GM12878 (cell line): ENCODE measurements around the gene IGF2BP2. TPM values are rescaled to one million over a fixed set of nuclear protein-coding genes. Genes with fewer than 3 reads are reported as not detected.

Experiments used
- ATAC-seq: fragments of 200-7000 bp; cut with Tn5 transposase; 3 replicates; pipeline ENCODE4 v1.9.1; 2020; ENCODE audit warnings: mild to moderate bottlenecking, moderate library complexity
- BruUV-seq: library from RNA; stranded (reverse); fragments of 400-500 nt; replicated peaks from 2 replicates; lab custom pipeline; 2021; lab: Mats Ljungman, UMichigan
- CTCF ChIA-PET: fragments of 300-600 bp; sonication (Branson Sonifier 250); formaldehyde crosslinking; extraction: SDS; loops from one replicate; lab custom pipeline; 2021; ENCODE audit warnings: inconsistent platforms; lab: Yijun Ruan, JAX
- POLR2A ChIA-PET: fragments of 350-600 bp; formaldehyde crosslinking; extraction: SDS; loops from one replicate; lab custom pipeline; 2021; ENCODE audit warnings: inconsistent platforms; lab: Charles Lee
- RAD21 ChIA-PET: fragments of 300-600 bp; sonication (Branson Sonifier 250); formaldehyde crosslinking; loops from one replicate; lab custom pipeline; 2023; ENCODE audit warnings: antibody characterized with exemption; ENCODE audit not compliant: unreplicated experiment; lab: Charles Lee
- SMC1A ChIA-PET: fragments of 300-600 bp; sonication (Branson Sonifier 250); formaldehyde crosslinking; loops from one replicate; lab custom pipeline; 2023; ENCODE audit not compliant: unreplicated experiment, uncharacterized antibody; lab: Charles Lee
- DNase-seq: peaks from one replicate; pipeline ENCODE4 v3.0.0-alpha.2; 2011; ENCODE audit warnings: low read depth, low spot score
- FAIRE-seq: peaks from 3 replicates; lab custom pipeline; 2011; peaks lifted over from hg19 to GRCh38; lab: Jason Lieb, UNC
- H2AFZ ChIP-seq: 2 replicates; pipeline ENCODE4 v1.6.0; 2011; ENCODE audit warnings: low read depth, low read length, control low read depth; ENCODE audit not compliant: control insufficient read depth
- H3K27ac ChIP-seq: 2 replicates; pipeline ENCODE4 v1.5.1; 2011; ENCODE audit warnings: control low read depth; ENCODE audit not compliant: control insufficient read depth, insufficient read depth
- H3K27me3 ChIP-seq, 2 experiments: replicated peaks in 1 of 2; 2 replicates each; pipeline versions ENCODE4 v1.6.0 to v1.6.1; 2011; ENCODE audit warnings: low read length in 1 of 2; ENCODE audit not compliant: control insufficient read depth in 2 of 2, insufficient read depth in 2 of 2
- H3K36me3 ChIP-seq, 2 experiments: 2 replicates each; pipeline ENCODE4 v1.5.1; 2011; ENCODE audit warnings: low read length in 1 of 2; ENCODE audit not compliant: control insufficient read depth in 2 of 2, insufficient read depth in 2 of 2
- H3K4me1 ChIP-seq: 2 replicates; pipeline ENCODE4 v1.6.1; 2011; ENCODE audit warnings: mild to moderate bottlenecking, low read length, moderate library complexity, mixed read lengths; ENCODE audit not compliant: control insufficient read depth, insufficient read depth
- H3K4me2 ChIP-seq: 2 replicates; pipeline ENCODE4 v1.6.0; 2011; ENCODE audit warnings: control low read depth; ENCODE audit not compliant: control insufficient read depth, insufficient read depth
- H3K4me3 ChIP-seq: fragments of 200-600 bp; sonication (generic); 2 replicates; pipeline ENCODE4 v1.5.1; 2016
- H3K79me2 ChIP-seq: 2 replicates; pipeline ENCODE4 v1.6.0; 2011; ENCODE audit warnings: low read length; ENCODE audit not compliant: control insufficient read depth, insufficient read depth
- H3K9ac ChIP-seq: 2 replicates; pipeline ENCODE4 v1.8.0; 2011; ENCODE audit warnings: low read length, control low read depth, mixed read lengths; ENCODE audit not compliant: control insufficient read depth, insufficient read depth
- H3K9me3 ChIP-seq: replicated peaks from 3 replicates; pipeline ENCODE4 v1.5.1; 2011; ENCODE audit warnings: mild to moderate bottlenecking, low read length; ENCODE audit not compliant: control insufficient read depth, insufficient read depth
- H4K20me1 ChIP-seq: 2 replicates; pipeline ENCODE4 v1.6.0; 2011; ENCODE audit not compliant: control insufficient read depth, insufficient read depth
- BHLHE40 ChIP-seq, 2 experiments: fragments of 450-650 bp in 1 of 2; IDR thresholded peaks; 2 replicates each; pipeline ENCODE4 v1.6.1; 2011 to 2017; ENCODE audit warnings: low read depth in 2 of 2, borderline replicate concordance in 1 of 2, improper control_type of control experiment in 1 of 2, low read length in 1 of 2, mild to moderate bottlenecking in 1 of 2
- CBFB ChIP-seq: IDR thresholded peaks from 2 replicates; pipeline ENCODE4 v1.6.1; 2016; ENCODE audit warnings: antibody characterized with exemption, low read depth
- CBX5 ChIP-seq: sonication (generic); IDR thresholded peaks from 2 replicates; pipeline ENCODE4 v1.6.1; 2016; ENCODE audit warnings: low read depth, moderate library complexity, mild to moderate bottlenecking, inconsistent platforms
- FOS ChIP-seq: IDR thresholded peaks from 3 replicates; pipeline ENCODE4 v1.6.1; 2011; ENCODE audit warnings: borderline replicate concordance; ENCODE audit not compliant: insufficient read length; ENCODE audit errors: extremely low read depth
- HDAC2 ChIP-seq: fragments of 200-600 bp; sonication (generic); IDR thresholded peaks from 2 replicates; pipeline ENCODE4 v1.6.1; 2017
- JUNB ChIP-seq: IDR thresholded peaks from 2 replicates; pipeline ENCODE4 v1.6.1; 2016; ENCODE audit warnings: antibody characterized with exemption, mild to moderate bottlenecking
- PAX5 ChIP-seq: IDR thresholded peaks from 2 replicates; pipeline ENCODE4 v1.6.1; 2011; ENCODE audit warnings: low read depth, low read length, borderline replicate concordance
- POLR2A ChIP-seq: IDR thresholded peaks from 2 replicates; pipeline ENCODE4 v1.6.1; 2011; ENCODE audit warnings: low read depth, mild to moderate bottlenecking, low read length
- SP1 ChIP-seq: IDR thresholded peaks from one replicate; pipeline ENCODE4 v1.6.1; 2011; ENCODE audit warnings: low read depth, low read length
- WRNIP1 ChIP-seq: IDR thresholded peaks from 2 replicates; pipeline ENCODE4 v1.6.1; 2011; ENCODE audit warnings: low read depth, low read length, improper control_type of control experiment, borderline replicate concordance
- WGBS: methylation state at CpG from one replicate; pipeline ENCODE4 v1.1.6; 2016; ENCODE audit warnings: low lambda C conversion rate; ENCODE audit not compliant: insufficient replicate concordance, insufficient coverage; ENCODE audit errors: missing lambda C conversion rate; 5-methylcytosine and 5-hydroxymethylcytosine counted together
- in situ Hi-C: fragments of 300-500 bp; cut with MboI; formaldehyde crosslinking; loops from 9 replicates; pipeline ENCODE4 v1.14.3; 2018; ENCODE audit warnings: mixed read lengths
- intact Hi-C: fragments of 100-400 bp; cut with micrococcal nuclease; formaldehyde crosslinking; loops from one replicate; pipeline ENCODE4 v1.14.2; 2022; ENCODE audit not compliant: unreplicated experiment
- polyA plus RNA-seq, 11 experiments: library from polyadenylated mRNA; depleted of rRNA in 4 of 11; unstranded in 6 of 11; stranded (reverse) in 5 of 11; fragments of >200 nt; fragmentation: Nextera tagmentation in 4 of 11; fragmentation: Illumina TruSeq in 1 of 11; extraction: Ambion mirVana in 4 of 11; extraction: Trizol in 1 of 11; gene quantifications; 1 replicate in 1 of 11; 2 replicates in 10 of 11; pipeline versions ENCODE4 v1.2.1 to v1.2.3, GENCODE V29; 2011 to 2016; ENCODE audit warnings: inconsistent platforms in 2 of 11, missing spikeins in 2 of 11, low read depth in 1 of 11
- total RNA-seq, 4 experiments: library from RNA; depleted of rRNA in 3 of 4; stranded (reverse); fragments of >200 nt in 3 of 4; fragmentation: Illumina TruSeq in 1 of 4; extraction: Trizol in 1 of 4; gene quantifications; 2 replicates each; pipeline versions ENCODE4 v1.2.1 to v1.2.3, GENCODE V29; 2013 to 2021
- TF ChIP-seq, protein P1 (sequence below): fragments of 450-650 bp; IDR thresholded peaks from 2 replicates; pipeline ENCODE4 v1.6.1; 2017; ENCODE audit warnings: low read depth, mild to moderate bottlenecking, moderate library complexity
- TF ChIP-seq, protein P2 (sequence below): IDR thresholded peaks from 2 replicates; pipeline ENCODE4 v1.6.1; 2011; ENCODE audit warnings: borderline replicate concordance, low read depth, mild to moderate bottlenecking, moderate library complexity, low read length; ENCODE audit not compliant: insufficient read depth, poor library complexity, severe bottlenecking

Gene IGF2BP2
- total and polyA plus RNA-seq, 10 of the 15 experiments (the other 5 are each of a cell fraction or from before 2014, with no cell fraction given), result 0.25 to 0.72 TPM; not detected in 8

DNA sequence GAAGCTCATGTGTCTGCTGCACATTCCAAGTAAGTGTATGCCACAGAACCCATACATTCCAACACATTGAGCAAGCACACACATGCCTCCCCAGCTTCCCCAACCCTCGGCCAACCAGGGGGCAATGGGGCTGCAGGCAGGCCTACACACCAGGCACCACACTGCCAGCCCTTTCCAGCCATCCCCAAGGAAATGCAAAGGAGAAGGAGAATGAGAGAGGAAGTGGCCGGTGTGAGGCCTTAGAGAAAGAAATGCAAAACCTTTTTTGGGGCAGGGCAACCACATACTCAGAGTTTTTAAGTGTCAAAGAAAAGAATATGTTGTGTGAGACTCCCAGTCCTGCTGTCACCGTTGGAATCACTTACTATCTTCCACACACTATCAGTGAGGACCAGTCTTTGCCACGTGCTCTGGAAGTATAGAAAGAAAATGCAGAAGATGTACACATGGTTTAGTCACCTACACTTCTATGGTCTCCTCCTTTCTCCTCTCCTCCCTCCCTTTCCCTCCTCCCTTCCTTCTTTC is 11.1 kb downstream of the IGF2BP2 start (continued):
- no peak for TF ChIP-seq CBX5
- TF ChIP-seq, protein P1, sequence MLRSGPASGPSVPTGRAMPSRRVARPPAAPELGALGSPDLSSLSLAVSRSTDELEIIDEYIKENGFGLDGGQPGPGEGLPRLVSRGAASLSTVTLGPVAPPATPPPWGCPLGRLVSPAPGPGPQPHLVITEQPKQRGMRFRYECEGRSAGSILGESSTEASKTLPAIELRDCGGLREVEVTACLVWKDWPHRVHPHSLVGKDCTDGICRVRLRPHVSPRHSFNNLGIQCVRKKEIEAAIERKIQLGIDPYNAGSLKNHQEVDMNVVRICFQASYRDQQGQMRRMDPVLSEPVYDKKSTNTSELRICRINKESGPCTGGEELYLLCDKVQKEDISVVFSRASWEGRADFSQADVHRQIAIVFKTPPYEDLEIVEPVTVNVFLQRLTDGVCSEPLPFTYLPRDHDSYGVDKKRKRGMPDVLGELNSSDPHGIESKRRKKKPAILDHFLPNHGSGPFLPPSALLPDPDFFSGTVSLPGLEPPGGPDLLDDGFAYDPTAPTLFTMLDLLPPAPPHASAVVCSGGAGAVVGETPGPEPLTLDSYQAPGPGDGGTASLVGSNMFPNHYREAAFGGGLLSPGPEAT, result no peak
- no peak for TF ChIP-seq CBFB
- no peak for TF ChIP-seq FOS
- TF ChIP-seq WRNIP1, result no peak
- no peak for TF ChIP-seq JUNB

DNA sequence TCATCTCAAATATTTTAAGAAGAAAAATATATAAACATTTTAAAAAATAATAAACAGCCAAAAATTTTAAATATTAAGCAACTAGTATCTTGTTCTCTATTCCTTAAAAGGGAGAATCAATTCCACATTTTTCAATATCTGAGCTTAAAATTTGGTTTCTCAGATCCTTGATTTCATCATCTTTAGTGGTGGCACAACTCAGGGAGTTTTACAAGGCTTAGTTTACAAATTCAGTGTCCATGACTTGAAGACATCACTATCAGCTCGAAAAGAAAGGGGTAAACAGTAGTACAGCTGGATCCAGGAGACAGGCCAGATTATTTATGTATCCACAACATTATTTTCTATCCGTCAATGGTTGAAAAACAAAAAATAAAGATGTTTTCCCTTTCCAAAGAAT is 11.6 kb downstream of the IGF2BP2 start:
- no peak for ATAC-seq
- CTCF ChIA-PET, result no interaction called here
- H3K4me2 ChIP-seq, result no peak overlapping the region
- H3K4me1 ChIP-seq, result no peaks in the 10 kb centered on the region
- no peak overlapping the region for H2AFZ ChIP-seq
- in situ Hi-C loops, result no loop called here
- TF ChIP-seq POLR2A (no peak), PAX5 (no peak), SP1 (no peak), BHLHE40 (IDR thresholded peaks at IDR 0.05; ENCODE audit: borderline replicate concordance in 1 of 2, low read depth in 2 of 2, low read length in 1 of 2) (no peak), HDAC2 (no peak)
- TF ChIP-seq, protein P2, sequence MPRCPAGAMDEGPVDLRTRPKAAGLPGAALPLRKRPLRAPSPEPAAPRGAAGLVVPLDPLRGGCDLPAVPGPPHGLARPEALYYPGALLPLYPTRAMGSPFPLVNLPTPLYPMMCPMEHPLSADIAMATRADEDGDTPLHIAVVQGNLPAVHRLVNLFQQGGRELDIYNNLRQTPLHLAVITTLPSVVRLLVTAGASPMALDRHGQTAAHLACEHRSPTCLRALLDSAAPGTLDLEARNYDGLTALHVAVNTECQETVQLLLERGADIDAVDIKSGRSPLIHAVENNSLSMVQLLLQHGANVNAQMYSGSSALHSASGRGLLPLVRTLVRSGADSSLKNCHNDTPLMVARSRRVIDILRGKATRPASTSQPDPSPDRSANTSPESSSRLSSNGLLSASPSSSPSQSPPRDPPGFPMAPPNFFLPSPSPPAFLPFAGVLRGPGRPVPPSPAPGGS, result no peak
- TF ChIP-seq, all 136 proteins: peak for 0
- Histone ChIP-seq H3K9ac (no peak overlapping the region), H4K20me1 (no peaks in the 10 kb centered on the region), H3K79me2 (no peaks in the 10 kb centered on the region), H3K9me3 (no peaks in the 10 kb centered on the region), H3K36me3 (no peaks in the 10 kb centered on the region), H3K27ac (no peak overlapping the region), H3K27me3 (peaks cover 0 to 4% of the 10 kb centered on the region in 2 experiments), H3K4me3 (no peak overlapping the region)
- SMC1A ChIA-PET, result no interaction called here
- no TSS peak for BruUV-seq
- no peak for DNase-seq
- RAD21 ChIA-PET, result no interaction called here
- 33% methylated on average over 2 of the region's 2 CpGs for WGBS
- intact Hi-C loops, result no loop called here
- POLR2A ChIA-PET, result no interaction called here
- no peak for FAIRE-seq
